WTC11 (cell line): ENCODE data around the gene DENND5A. TPM values are rescaled to one million over a fixed set of nuclear protein-coding genes. Genes with fewer than 3 reads are reported as not detected.

Experiments
- ATAC-seq: fragments of 200-7000 bp; cut with Tn5 transposase; 2 replicates; pipeline ENCODE4 v1.10.0; 2021; ENCODE audit warnings: mild to moderate bottlenecking, moderate library complexity
- CTCF ChIA-PET: fragments of 300-600 bp; sonication (Branson Sonifier 250); formaldehyde crosslinking; loops from one replicate; lab custom pipeline; 2021; ENCODE audit warnings: antibody characterized with exemption; lab: Charles Lee
- POLR2A ChIA-PET: fragments of 350-600 bp; sonication (Branson Sonifier 250); formaldehyde crosslinking; loops from one replicate; lab custom pipeline; 2021; ENCODE audit warnings: antibody characterized with exemption; lab: Charles Lee
- DNase-seq: peaks from one replicate; pipeline ENCODE4 v3.0.0; 2021; ENCODE audit warnings: low spot score
- H3K27ac Mint-ChIP-seq: 2 replicates; pipeline ENCODE4 v1.8.0; 2021; ENCODE audit warnings: mixed read lengths
- H3K27me3 Mint-ChIP-seq: 2 replicates; pipeline ENCODE4 v1.8.0; 2021; ENCODE audit warnings: low read depth, mild to moderate bottlenecking, moderate library complexity, mixed read lengths
- H3K36me3 Mint-ChIP-seq: 2 replicates; pipeline ENCODE4 v1.8.0; 2021; ENCODE audit warnings: mixed read lengths
- H3K4me1 Mint-ChIP-seq: 2 replicates; pipeline ENCODE4 v1.8.0; 2022; ENCODE audit warnings: mixed read lengths
- H3K4me3 Mint-ChIP-seq: 2 replicates; pipeline ENCODE4 v1.8.0; 2021; ENCODE audit warnings: mild to moderate bottlenecking, moderate library complexity, mixed read lengths
- H3K9me3 Mint-ChIP-seq: 2 replicates; pipeline ENCODE4 v1.8.0; 2021; ENCODE audit warnings: mixed read lengths
- ATF3 ChIP-seq: sonication (generic); formaldehyde crosslinking; conservative IDR thresholded peaks from 2 replicates; pipeline ENCODE4 v1.8.1; 2022; ENCODE audit warnings: mild to moderate bottlenecking, missing genetic modification reagents
- E2F1 ChIP-seq: sonication (generic); formaldehyde crosslinking; IDR thresholded peaks from 2 replicates; pipeline ENCODE4 v1.8.0; 2022; ENCODE audit warnings: mild to moderate bottlenecking, missing genetic modification reagents
- E2F4 ChIP-seq: sonication (generic); formaldehyde crosslinking; IDR thresholded peaks from 2 replicates; pipeline ENCODE4 v1.8.1; 2022; ENCODE audit warnings: low read depth, mild to moderate bottlenecking, moderate library complexity, missing genetic modification reagents, borderline replicate concordance
- E2F5 ChIP-seq: sonication (generic); formaldehyde crosslinking; IDR thresholded peaks from 2 replicates; pipeline ENCODE4 v1.8.1; 2022; ENCODE audit warnings: mild to moderate bottlenecking, moderate library complexity, missing genetic modification reagents
- ELF4 ChIP-seq: sonication (generic); formaldehyde crosslinking; IDR thresholded peaks from 2 replicates; pipeline ENCODE4 v1.8.1; 2022; ENCODE audit warnings: low read depth, mild to moderate bottlenecking, moderate library complexity, missing genetic modification reagents
- FOXJ3 ChIP-seq: sonication (generic); formaldehyde crosslinking; IDR thresholded peaks from 2 replicates; pipeline ENCODE4 v1.9.0; 2021; ENCODE audit warnings: missing genetic modification reagents, mild to moderate bottlenecking, borderline replicate concordance
- GABPB1 ChIP-seq: sonication (generic); formaldehyde crosslinking; IDR thresholded peaks from 2 replicates; pipeline ENCODE4 v1.8.1; 2023; ENCODE audit warnings: mild to moderate bottlenecking, missing genetic modification reagents
- IRF1 ChIP-seq: sonication (generic); formaldehyde crosslinking; IDR thresholded peaks from 2 replicates; pipeline ENCODE4 v1.8.0; 2023; ENCODE audit warnings: missing genetic modification reagents
- MLX ChIP-seq: sonication (generic); formaldehyde crosslinking; IDR thresholded peaks from 2 replicates; pipeline ENCODE4 v1.8.1; 2023; ENCODE audit warnings: mild to moderate bottlenecking, missing genetic modification reagents, moderate library complexity
- NR3C1 ChIP-seq: sonication (generic); formaldehyde crosslinking; conservative IDR thresholded peaks from 2 replicates; pipeline ENCODE4 v1.8.1; 2023; ENCODE audit warnings: low read depth, mild to moderate bottlenecking, missing genetic modification reagents
- PRDM15 ChIP-seq: sonication (generic); formaldehyde crosslinking; IDR thresholded peaks from 2 replicates; pipeline ENCODE4 v1.8.0; 2022; ENCODE audit warnings: missing genetic modification reagents
- SMAD4 ChIP-seq: sonication (generic); formaldehyde crosslinking; IDR thresholded peaks from 2 replicates; pipeline ENCODE4 v1.8.0; 2022; ENCODE audit warnings: mild to moderate bottlenecking, missing genetic modification reagents
- USF2 ChIP-seq: sonication (generic); formaldehyde crosslinking; IDR thresholded peaks from 2 replicates; pipeline ENCODE4 v1.8.1; 2023; ENCODE audit warnings: mild to moderate bottlenecking, missing genetic modification reagents, moderate library complexity
- ZNF396 ChIP-seq: fragments of 250-450 bp; sonication (Bioruptor Pico); IDR thresholded peaks from 2 replicates; pipeline ENCODE4 v1.8.0; 2021; ENCODE audit warnings: mild to moderate bottlenecking, moderate library complexity, borderline replicate concordance
- ZNF416 ChIP-seq: fragments of 250-450 bp; sonication (Bioruptor Pico); IDR thresholded peaks from 2 replicates; pipeline ENCODE4 v1.9.0; 2021; ENCODE audit warnings: mild to moderate bottlenecking, inconsistent platforms
- ZNF425 ChIP-seq: fragments of 250-450 bp; sonication (Bioruptor Pico); conservative IDR thresholded peaks from 2 replicates; pipeline ENCODE4 v1.9.0; 2021; ENCODE audit warnings: mild to moderate bottlenecking
- total RNA-seq: library from RNA; stranded (reverse); gene quantifications from 3 replicates; pipeline ENCODE4 v1.2.3, GENCODE V29; 2021

The DENND5A gene
- total RNA-seq, 1 experiment from 2014 or later: 69.3 TPM

GRCh38 chr11:9160166-9160565, 105.0 kb downstream of the DENND5A start:
- no peaks in the 10 kb centered on the region for H3K27me3 Mint-ChIP-seq
- no peak for ATAC-seq
- H3K27ac Mint-ChIP-seq: no peak overlapping the region; the same call in 1 of the 2 replicates
- CTCF ChIA-PET: interaction anchor here (0.8 to 1.8 kb wide), 2 partner anchors 22 to 346 kb away, joined by 3 to 6 read pairs; no protein-coding TSS in a partner anchor
- DNase-seq: no peak
- POLR2A ChIA-PET: interaction anchor here (0.6 kb wide), 1 partner anchor 196 kb away, joined by 3 read pairs; no protein-coding TSS in a partner anchor
- no peak for TF ChIP-seq ZNF416 (CRISPR knock-in tag)
- TF ChIP-seq GABPB1 (CRISPR knock-in tag): no peak
- TF ChIP-seq ZNF396: no peak
- TF ChIP-seq E2F5: no peak
- no peaks in the 10 kb centered on the region for H3K4me1 Mint-ChIP-seq
- H3K4me3 Mint-ChIP-seq: no peak overlapping the region
- no peaks in the 10 kb centered on the region for H3K9me3 Mint-ChIP-seq
- peaks cover 32% of the 10 kb centered on the region for H3K36me3 Mint-ChIP-seq

- Mint-ChIP-seq H3K4me1 (no peaks in the 10 kb centered on the region), H3K4me3 (no peak overlapping the region), H3K27ac (no peak overlapping the region), H3K9me3 (no peaks in the 10 kb centered on the region), H3K36me3 (peaks cover 32% of the 10 kb centered on the region), H3K27me3 (no peaks in the 10 kb centered on the region)
- ChIA-PET POLR2A (no interaction called here), CTCF (no interaction called here)
- no peak for TF ChIP-seq ELF4
- no peak for TF ChIP-seq USF2 (CRISPR knock-in tag)
- TF ChIP-seq NR3C1 (CRISPR knock-in tag): no peak
- no peak for TF ChIP-seq E2F5
- no peak for DNase-seq
- ATAC-seq: no peak
These were observed 106.2 kb downstream of the DENND5A start for GRCh38 chr11:9158898-9159391.

- no peak for ATAC-seq
- no peaks in the 10 kb centered on the region for H3K9me3 Mint-ChIP-seq
- no peaks in the 10 kb centered on the region for H3K27me3 Mint-ChIP-seq
- no peak overlapping the region for H3K27ac Mint-ChIP-seq
- H3K36me3 Mint-ChIP-seq: peaks cover 26% of the 10 kb centered on the region
- ChIA-PET POLR2A (no interaction called here), CTCF (interaction anchor here (1.5 kb wide), 1 partner anchor 18 kb away, joined by 4 read pairs; no protein-coding TSS in a partner anchor)
- H3K4me3 Mint-ChIP-seq: no peak overlapping the region
- H3K4me1 Mint-ChIP-seq: no peaks in the 10 kb centered on the region
- DNase-seq: no peak
- TF ChIP-seq E2F1 (CRISPR knock-in tag): no peak
- no peak for TF ChIP-seq IRF1 (CRISPR knock-in tag)
- TF ChIP-seq MLX: no peak
- TF ChIP-seq SMAD4: no peak
- no peak for TF ChIP-seq ATF3 (CRISPR knock-in tag)
- TF ChIP-seq FOXJ3 (CRISPR knock-in tag): no peak
- no peak for TF ChIP-seq PRDM15 (CRISPR knock-in tag)
- TF ChIP-seq ZNF425 (CRISPR knock-in tag): no peak
- TF ChIP-seq E2F4: no peak
- TF ChIP-seq E2F5: no peak
These were observed 109.2 kb downstream of the DENND5A start for GRCh38 chr11:9155930-9156329.
